H1 (cell line): ENCODE data around the gene SGK1. TPM values are rescaled to one million over a fixed set of nuclear protein-coding genes. Genes with fewer than 3 reads are reported as not detected.

Experiments
- CTCF ChIA-PET: fragments of 300-600 bp; sonication (Branson Sonifier 250); formaldehyde crosslinking; loops from one replicate; lab custom pipeline; 2021; ENCODE audit not compliant: partially characterized antibody; lab: Charles Lee
- POLR2A ChIA-PET: fragments of 300-600 bp; sonication (Branson Sonifier 250); formaldehyde crosslinking; loops from one replicate; lab custom pipeline; 2021; ENCODE audit warnings: inconsistent platforms; ENCODE audit not compliant: partially characterized antibody; lab: Charles Lee
- DNase-seq, 2 experiments: peaks; one replicate each; pipeline versions ENCODE4 v3.0.0 to v3.0.0-alpha.2; 2010 to 2022; ENCODE audit warnings: low spot score in 2 of 2, low read depth in 1 of 2, mixed read lengths in 1 of 2
- FAIRE-seq: peaks from 2 replicates; lab custom pipeline; 2011; peaks lifted over from hg19 to GRCh38; lab: Jason Lieb, UNC
- H2AFZ ChIP-seq: 2 replicates; pipeline ENCODE4 v1.8.1; 2012; ENCODE audit warnings: low read length, inconsistent platforms
- H2AK5ac ChIP-seq: 2 replicates; pipeline ENCODE4 v1.6.1; 2013; ENCODE audit warnings: low read depth, low read length
- H2BK120ac ChIP-seq: replicated peaks from 2 replicates; pipeline ENCODE3; 2013; ENCODE audit warnings: low read depth, low read length, inconsistent platforms
- H2BK12ac ChIP-seq: 2 replicates; pipeline ENCODE4 v1.6.1; 2013; ENCODE audit warnings: low read depth, low read length
- H2BK15ac ChIP-seq: 2 replicates; pipeline ENCODE4 v1.6.1; 2013; ENCODE audit warnings: low read length
- H2BK20ac ChIP-seq: 2 replicates; pipeline ENCODE4 v1.6.1; 2013; ENCODE audit warnings: low read length
- H2BK5ac ChIP-seq: 2 replicates; pipeline ENCODE4 v1.6.1; 2013; ENCODE audit warnings: low read depth, low read length
- H3K14ac ChIP-seq: 2 replicates; pipeline ENCODE4 v1.6.1; 2013; ENCODE audit warnings: inconsistent platforms; ENCODE audit not compliant: insufficient read length
- H3K18ac ChIP-seq: 2 replicates; pipeline ENCODE4 v1.6.1; 2013; ENCODE audit warnings: low read length; ENCODE audit errors: extremely low read depth
- H3K23ac ChIP-seq: 2 replicates; pipeline ENCODE4 v1.6.1; 2013; ENCODE audit warnings: inconsistent platforms; ENCODE audit not compliant: insufficient read length
- H3K23me2 ChIP-seq: 2 replicates; pipeline ENCODE4 v1.6.1; 2013; ENCODE audit warnings: low read depth, low read length
- H3K27ac ChIP-seq: 2 replicates; pipeline ENCODE4 v1.6.1; 2011; ENCODE audit warnings: low read depth, low read length, inconsistent platforms
- H3K27me3 ChIP-seq, 4 experiments: replicated peaks in 1 of 4; 1 replicate in 1 of 4; 2 replicates in 3 of 4; pipeline versions ENCODE4 v1.6.1 to v1.8.1; 2011 to 2013; ENCODE audit warnings: low read length in 3 of 4, mild to moderate bottlenecking in 3 of 4, inconsistent platforms in 2 of 4, mixed read lengths in 2 of 4, moderate library complexity in 1 of 4; ENCODE audit not compliant: control insufficient read depth in 3 of 4, insufficient read depth in 3 of 4; ENCODE audit errors: extremely low read depth in 1 of 4
- H3K36me3 ChIP-seq, 4 experiments: 2 replicates each; pipeline versions ENCODE4 v1.6.1 to v1.8.1; 2011 to 2013; ENCODE audit warnings: mild to moderate bottlenecking in 4 of 4, low read length in 3 of 4, moderate library complexity in 2 of 4, control low read depth in 1 of 4, inconsistent platforms in 1 of 4; ENCODE audit not compliant: insufficient read depth in 4 of 4, control insufficient read depth in 2 of 4
- H3K4ac ChIP-seq: replicated peaks from 2 replicates; pipeline ENCODE3; 2013; ENCODE audit warnings: low read length, low read depth, mixed read lengths, inconsistent platforms; ENCODE audit not compliant: insufficient read length
- H3K4me1 ChIP-seq, 4 experiments: replicated peaks in 1 of 4; 1 replicate in 1 of 4; 2 replicates in 3 of 4; pipeline versions ENCODE4 v1.6.1 to v1.8.1; 2011 to 2013; ENCODE audit warnings: low read length in 3 of 4, inconsistent platforms in 2 of 4, mixed read lengths in 1 of 4; ENCODE audit not compliant: insufficient read depth in 4 of 4, control insufficient read depth in 3 of 4
- H3K4me2 ChIP-seq, 2 experiments: 2 replicates each; pipeline versions ENCODE4 v1.6.1 to v1.8.1; 2011 to 2013; ENCODE audit warnings: low read depth in 2 of 2, low read length in 2 of 2, control low read depth in 1 of 2, inconsistent platforms in 1 of 2, mild to moderate bottlenecking in 1 of 2; ENCODE audit not compliant: insufficient read depth in 1 of 2
- H3K4me3 ChIP-seq, 4 experiments: fragments of 200-600, 300-600 bp in 1 of 4; sonication (generic), shearing (Covaris generic), sonication (Bioruptor Twin) in 1 of 4; 2 replicates each; pipeline versions ENCODE4 v1.5.1 to v1.8.1; 2011 to 2016; ENCODE audit warnings: low read length in 4 of 4, low read depth in 3 of 4, control low read depth in 2 of 4, inconsistent platforms in 2 of 4, mild to moderate bottlenecking in 2 of 4, mixed read lengths in 1 of 4, moderate library complexity in 1 of 4; ENCODE audit not compliant: insufficient read depth in 2 of 4; ENCODE audit errors: extremely low read depth in 1 of 4
- H3K56ac ChIP-seq: replicated peaks from 2 replicates; pipeline ENCODE3; 2013; ENCODE audit warnings: low read depth, mild to moderate bottlenecking, mixed read lengths, low read length, inconsistent platforms; ENCODE audit not compliant: insufficient read length
- H3K79me1 ChIP-seq: 2 replicates; pipeline ENCODE4 v1.6.1; 2013; ENCODE audit warnings: low read depth, low read length, control low read depth
- H3K79me2 ChIP-seq, 2 experiments: 2 replicates each; pipeline versions ENCODE4 v1.6.1 to v1.8.1; 2012 to 2013; ENCODE audit warnings: low read length in 2 of 2, mild to moderate bottlenecking in 2 of 2, inconsistent platforms in 1 of 2; ENCODE audit not compliant: insufficient read depth in 2 of 2, control insufficient read depth in 1 of 2
- H3K9ac ChIP-seq, 4 experiments: replicated peaks in 1 of 4; 1 replicate in 1 of 4; 2 replicates in 3 of 4; pipeline versions ENCODE4 v1.6.1 to v1.8.1; 2011 to 2013; ENCODE audit warnings: low read depth in 3 of 4, low read length in 3 of 4, control low read depth in 2 of 4, mild to moderate bottlenecking in 2 of 4, moderate library complexity in 2 of 4, inconsistent platforms in 1 of 4; ENCODE audit errors: extremely low read depth in 1 of 4
- H3K9me3 ChIP-seq, 2 experiments: 2 replicates each; pipeline versions ENCODE4 v1.6.1 to v1.8.1; 2012 to 2013; ENCODE audit warnings: mild to moderate bottlenecking in 2 of 2, moderate library complexity in 2 of 2, control low read depth in 1 of 2, inconsistent platforms in 1 of 2, low read depth in 1 of 2, low read length in 1 of 2, mixed read lengths in 1 of 2; ENCODE audit not compliant: insufficient read depth in 2 of 2
- H4K20me1 ChIP-seq, 2 experiments: replicated peaks in 1 of 2; 2 replicates each; pipeline versions ENCODE3 to v1.8.1; 2011 to 2013; ENCODE audit warnings: inconsistent platforms in 2 of 2, low read length in 2 of 2, mild to moderate bottlenecking in 1 of 2; ENCODE audit not compliant: insufficient read depth in 2 of 2, control insufficient read depth in 1 of 2
- H4K5ac ChIP-seq: 2 replicates; pipeline ENCODE4 v1.6.1; 2013; ENCODE audit warnings: low read length, low read depth, mixed read lengths, inconsistent platforms; ENCODE audit not compliant: insufficient read length
- H4K8ac ChIP-seq: 2 replicates; pipeline ENCODE4 v1.8.0; 2013; ENCODE audit warnings: mild to moderate bottlenecking, moderate library complexity, low read length, inconsistent platforms; ENCODE audit not compliant: insufficient read depth; ENCODE audit errors: extremely low read depth
- H4K91ac ChIP-seq: replicated peaks from 2 replicates; pipeline ENCODE3; 2013; ENCODE audit warnings: low read length, mixed read lengths, inconsistent platforms; ENCODE audit not compliant: insufficient read length
- JUN ChIP-seq: IDR thresholded peaks from 2 replicates; pipeline ENCODE4 v1.6.1; 2011; ENCODE audit warnings: low read depth, mild to moderate bottlenecking, improper control_type of control experiment, low read length
- JUND ChIP-seq: IDR thresholded peaks from 2 replicates; pipeline ENCODE4 v1.6.1; 2011; ENCODE audit warnings: mild to moderate bottlenecking, improper control_type of control experiment, low read length
- MAFK ChIP-seq: IDR thresholded peaks from 2 replicates; pipeline ENCODE4 v1.6.1; 2012; ENCODE audit warnings: low read depth, mild to moderate bottlenecking, improper control_type of control experiment, low read length
- POU5F1 ChIP-seq: IDR thresholded peaks from 2 replicates; pipeline ENCODE4 v1.6.1; 2011; ENCODE audit warnings: low read depth, mild to moderate bottlenecking, low read length, moderate library complexity
- RXRA ChIP-seq: IDR thresholded peaks from 2 replicates; pipeline ENCODE4 v1.6.1; 2011; ENCODE audit warnings: low read depth, mild to moderate bottlenecking, low read length, moderate library complexity; ENCODE audit not compliant: insufficient read depth
- SIRT6 ChIP-seq: IDR thresholded peaks from one replicate; pipeline ENCODE4 v1.7.1; 2012; ENCODE audit warnings: low read length, inconsistent platforms
- WGBS, 2 experiments: shearing (Covaris generic) in 1 of 2; methylation state at CpG; one replicate each; pipeline versions ENCODE4 v1.1.6 to v1.1.7; 2013 to 2015; ENCODE audit warnings: low lambda C conversion rate in 2 of 2, mixed read lengths in 2 of 2, inconsistent platforms in 1 of 2, low coverage in 1 of 2, missing lambda C conversion rate in 1 of 2; ENCODE audit not compliant: insufficient replicate concordance in 2 of 2, insufficient coverage in 1 of 2, insufficient read length in 1 of 2; ENCODE audit errors: extremely low coverage in 1 of 2, missing lambda C conversion rate in 1 of 2; 5-methylcytosine and 5-hydroxymethylcytosine counted together
- polyA plus RNA-seq, 7 experiments: library from polyadenylated mRNA; depleted of rRNA in 3 of 7; stranded (reverse) in 5 of 7; unstranded in 2 of 7; fragments of >200 nt in 5 of 7; fragments of 200-250 nt in 2 of 7; gene quantifications; 1 replicate in 5 of 7; 2 replicates in 1 of 7; 4 replicates in 1 of 7; pipeline versions ENCODE4 v1.2.1 to v1.2.3, GENCODE V29; 2011 to 2013; ENCODE audit warnings: missing spikeins in 2 of 7, mixed read lengths in 2 of 7
- total RNA-seq: library from RNA; stranded (reverse); fragmentation: NEBNext Ultra II Directional; extraction: Animal tissue kit (Norgen Biotek cat#: 25700); gene quantifications from 2 replicates; pipeline ENCODE4 v1.2.1, GENCODE V29; 2021

SGK1 gene
- total and polyA plus RNA-seq, 2 of the 8 experiments (the other 6 are each of a cell fraction or from before 2014, with no cell fraction given) = 14.5 to 18.4 TPM

- Histone ChIP-seq H3K23ac (no peak overlapping the region), H2BK15ac (no peak overlapping the region), H3K9ac (no peak overlapping the region), H3K4ac (no peak overlapping the region), H4K5ac (no peak overlapping the region), H2BK5ac (no peak overlapping the region), H3K27me3 (no peaks in the 10 kb centered on the region), H3K4me1 (peaks cover 0 to 3% (median 3%) of the 10 kb centered on the region in 4 experiments; a peak in 4 of 7 replicates), H3K4me3 (no peak overlapping the region), H3K36me3 (peaks cover 0 to 6% (median 0%) of the 10 kb centered on the region in 4 experiments; a peak in 2 of 8 replicates)
- DNase-seq = no peak
- CTCF ChIA-PET = interaction anchor here (0.9 to 4.5 kb wide), 10 partner anchors 8 to 776 kb away, joined by 3 to 34 read pairs (median 3); no protein-coding TSS in a partner anchor
- TF ChIP-seq SIRT6 = no peak
- TF ChIP-seq RXRA = no peak
- TF ChIP-seq JUN = no peak
- TF ChIP-seq POU5F1 = no peak
- no peak for TF ChIP-seq JUND
- no peak for TF ChIP-seq MAFK
- TF ChIP-seq, all 59 proteins: peak for 0
- Histone ChIP-seq H3K79me1 (no peaks in the 10 kb centered on the region), H3K4me2 (no peak overlapping the region), H3K23me2 (no peaks in the 10 kb centered on the region), H3K9me3 (peaks cover 0 to 3% of the 10 kb centered on the region in 2 experiments; a peak in 1 of 4 replicates), H2BK12ac (no peak overlapping the region), H4K8ac (no peak overlapping the region), H3K18ac (no peak overlapping the region), H4K20me1 (no peaks in the 10 kb centered on the region), H3K27ac (no peak overlapping the region), H3K56ac (no peak overlapping the region), H2BK120ac (no peak overlapping the region), H3K14ac (no peak overlapping the region), H2AK5ac (no peak overlapping the region), H3K79me2 (no peaks in the 10 kb centered on the region), H2AFZ (no peak overlapping the region), H2BK20ac (no peak overlapping the region), H4K91ac (no peak overlapping the region)
- FAIRE-seq = no peak
- WGBS, 2 experiments = 89% methylated on average over 8 of the region's 8 CpGs; no CpG with 5 or more reads in 1 of the 2 experiments
- POLR2A ChIA-PET = interaction anchor here (0.8 kb wide), 1 partner anchor 10 kb away, joined by 4 read pairs; no protein-coding TSS in a partner anchor
These were observed 153.6 kb downstream of the SGK1 start for GRCh38 chr6:134164300-134164699.
